ENCODE results near the gene RALGPS2.
"Not testable (repeated sequence)": the region's sequence is repeated elsewhere in the genome, so short reads cannot be mapped to it uniquely, and the experiment has no call there.

RALGPS2 gene

GRCh38 chr1:178941849-178942248 lies 216.8 kb downstream of the RALGPS2 start:
- DNase-seq (ENCODE audit: low read depth, low spot score), result no peak

- no peak for DNase-seq (ENCODE audit: low read depth, low spot score)
Observed at GRCh38 chr1:178942285-178943198, 217.5 kb downstream of the RALGPS2 start.

DNA sequence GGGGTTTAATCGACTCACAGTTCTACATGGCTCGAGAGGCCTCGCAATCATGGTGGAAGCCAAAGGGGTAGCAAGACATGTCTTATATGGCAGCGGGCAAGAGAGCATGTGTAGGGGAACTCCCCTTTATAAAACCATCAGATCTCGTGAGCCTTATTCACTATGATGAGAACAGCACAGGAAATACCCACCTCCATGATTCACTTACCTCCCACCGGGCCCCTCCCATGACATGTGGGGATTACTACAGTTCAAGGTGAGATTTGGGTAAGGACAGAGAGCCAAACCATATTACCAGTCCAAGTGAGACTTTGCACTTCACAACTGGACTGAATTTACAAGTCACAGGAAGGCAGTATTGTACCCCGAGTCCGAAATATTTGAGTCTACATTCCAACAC lies 219.7 kb downstream of the RALGPS2 start:
- no peak for DNase-seq (ENCODE audit: low read depth, low spot score)

DNA sequence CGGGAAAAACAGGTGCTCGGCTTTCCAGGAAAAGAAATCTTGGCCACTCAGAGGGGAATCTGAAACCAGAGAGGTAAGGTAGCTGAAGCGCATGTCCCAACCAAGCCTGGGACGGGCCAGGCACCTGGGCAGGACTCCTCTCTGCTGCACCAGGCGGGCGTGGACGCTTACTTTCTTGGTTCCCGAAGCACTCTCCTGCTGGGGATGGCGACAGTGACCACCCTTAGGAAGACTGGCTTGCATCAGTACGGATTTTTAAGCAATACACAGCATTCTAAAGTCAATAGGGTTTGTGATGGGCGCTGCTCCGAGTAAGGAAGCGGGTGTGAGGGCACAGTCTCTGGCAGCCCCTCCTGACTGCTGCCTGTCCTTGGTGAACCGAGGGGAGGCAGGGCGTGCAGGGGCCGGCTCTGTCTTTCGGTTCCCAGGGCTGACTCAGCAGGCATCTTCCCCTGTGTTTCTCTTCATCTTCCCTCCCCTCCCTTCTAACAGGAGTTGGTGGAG lies 220.8 kb downstream of the RALGPS2 start:
- DNase-seq (ENCODE audit: low read depth, low spot score), result no peak

GRCh38 chr1:178946416-178946815 lies 221.4 kb downstream of the RALGPS2 start:
- DNase-seq (ENCODE audit: low read depth, low spot score), result no peak

DNA sequence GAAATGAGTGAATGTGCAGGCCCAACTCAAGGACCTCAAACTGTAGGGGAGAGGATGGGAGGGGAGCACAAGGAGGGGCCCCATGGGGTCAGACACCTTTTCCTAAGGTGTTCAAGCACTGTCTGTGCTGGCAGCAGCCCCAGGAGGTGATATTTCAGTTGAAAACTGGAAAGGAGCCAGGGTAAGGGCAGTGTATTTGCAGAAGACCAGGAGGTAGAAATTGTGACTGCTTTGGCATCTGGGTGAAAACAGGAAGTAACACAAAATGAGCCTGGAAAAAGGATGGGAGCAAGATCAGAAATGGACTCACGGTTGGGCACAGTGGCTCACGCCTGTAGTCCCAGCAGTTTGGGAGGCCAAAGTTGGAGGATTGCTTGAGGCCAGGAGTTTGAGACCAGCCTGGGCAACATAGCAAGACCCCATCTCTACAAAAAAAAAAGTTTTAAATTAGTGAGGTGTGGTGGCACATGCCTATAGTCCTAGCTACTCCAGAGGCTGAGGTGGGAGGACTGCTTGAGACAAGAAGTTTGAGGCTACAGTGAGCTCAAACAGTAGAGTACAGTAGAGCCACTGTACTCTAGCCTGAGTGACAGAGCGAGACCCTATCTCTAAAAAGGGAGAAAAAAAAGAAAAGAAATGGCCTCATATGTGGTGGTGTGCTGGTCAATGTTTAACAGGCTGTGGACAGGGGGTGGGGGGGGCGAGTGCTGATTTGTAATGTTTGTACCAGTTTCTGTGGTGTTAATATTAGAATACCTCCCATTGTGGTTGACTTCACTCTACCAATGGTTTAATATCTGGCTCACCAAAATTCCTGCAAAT lies 222.0 kb downstream of the RALGPS2 start:
- no peak for DNase-seq (ENCODE audit: low read depth, low spot score)

DNA sequence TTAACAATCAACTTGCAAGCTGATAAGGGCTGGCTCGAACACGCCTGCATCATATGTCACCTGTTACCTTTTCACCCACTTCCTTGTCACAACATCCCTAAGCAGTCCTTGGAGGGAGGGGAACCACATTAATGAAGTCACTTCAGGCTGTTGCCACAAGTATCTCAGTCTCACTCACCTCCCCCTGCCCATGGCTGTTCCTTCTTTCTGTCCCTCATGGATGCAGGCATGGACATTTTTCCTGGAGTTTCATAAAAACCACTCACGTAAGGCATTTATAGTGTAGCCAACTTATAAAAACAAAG lies 222.6 kb downstream of the RALGPS2 start:
- no peak for DNase-seq (ENCODE audit: low read depth, low spot score)

DNA sequence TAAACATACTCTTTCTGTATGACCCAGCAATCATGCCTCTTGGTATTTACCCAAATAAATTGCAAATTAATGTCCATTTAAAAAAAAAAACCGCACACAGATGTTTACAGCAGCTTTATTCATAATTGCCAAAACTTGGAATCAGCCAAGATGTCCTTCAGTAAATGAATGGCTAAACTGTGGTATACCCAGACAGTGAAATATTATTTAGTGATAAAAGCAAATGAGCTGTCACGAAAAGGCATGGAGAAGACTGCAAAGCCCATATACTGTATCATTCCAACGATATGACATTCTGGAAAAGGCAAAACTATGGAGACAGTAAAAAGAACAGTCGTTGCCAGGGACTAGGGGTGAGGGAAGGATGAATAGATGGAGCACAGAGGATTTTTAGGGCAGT lies 223.6 kb downstream of the RALGPS2 start:
- no peak for DNase-seq (ENCODE audit: low read depth, low spot score)

DNA sequence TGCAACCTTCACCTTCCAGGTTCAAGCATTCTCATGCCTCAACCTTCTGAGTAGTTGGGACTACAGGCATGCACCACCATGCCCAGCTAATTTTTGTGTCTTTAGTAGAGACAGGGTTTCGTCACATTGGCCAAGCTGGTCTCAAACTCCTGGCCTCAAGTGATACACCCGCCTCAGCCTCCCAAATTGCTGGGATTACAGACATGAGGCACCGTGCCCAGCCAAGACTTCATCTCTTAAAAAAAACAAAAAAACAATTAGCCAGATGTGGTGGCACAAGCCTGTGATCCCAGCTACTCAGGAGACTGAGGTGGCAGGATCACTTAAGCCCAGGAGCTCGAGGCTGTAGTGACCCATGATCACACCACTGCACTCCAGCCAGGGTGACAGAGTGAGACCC lies 224.8 kb downstream of the RALGPS2 start:
- not testable (repeated sequence) for DNase-seq (ENCODE audit: low read depth, low spot score)

GRCh38 chr1:178951600-178951999 lies 226.6 kb downstream of the RALGPS2 start:
- DNase-seq (ENCODE audit: low read depth, low spot score), result no peak

DNA sequence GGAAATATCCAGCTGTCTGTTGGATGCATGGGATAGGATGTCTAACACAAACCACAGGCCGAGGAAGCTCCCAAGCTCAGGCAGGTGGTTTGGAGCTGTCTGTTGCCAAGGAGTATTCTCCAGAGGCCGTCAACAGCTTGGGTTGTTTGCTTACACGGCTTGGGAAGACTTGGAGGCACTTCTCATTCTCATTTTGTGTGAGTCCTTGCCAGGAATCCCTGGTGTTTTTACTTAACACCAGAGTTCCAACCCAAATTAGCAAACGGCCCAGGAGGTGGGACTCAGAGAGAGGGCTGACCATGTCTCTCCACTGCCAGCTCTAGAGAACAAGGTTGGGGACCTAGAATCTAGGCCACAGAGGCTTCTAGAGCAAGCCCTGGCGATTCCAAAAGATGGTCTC lies 228.0 kb downstream of the RALGPS2 start:
- no peak for DNase-seq (ENCODE audit: low read depth, low spot score)

- DNase-seq (ENCODE audit: low read depth, low spot score), result no peak
Observed at GRCh38 chr1:178953538-178954324, 228.7 kb downstream of the RALGPS2 start.

- DNase-seq (ENCODE audit: low read depth, low spot score), result no peak
Observed at GRCh38 chr1:178954325-178954690, 229.3 kb downstream of the RALGPS2 start.

- DNase-seq (ENCODE audit: low read depth, low spot score), result no peak
Observed at GRCh38 chr1:178954937-178955336, 229.9 kb downstream of the RALGPS2 start.

- DNase-seq (ENCODE audit: low read depth, low spot score), result no peak
Observed at GRCh38 chr1:178955391-178955954, 230.4 kb downstream of the RALGPS2 start.

GRCh38 chr1:178958491-178958890 lies 233.4 kb downstream of the RALGPS2 start:
- no peak for DNase-seq (ENCODE audit: low read depth, low spot score)

DNA sequence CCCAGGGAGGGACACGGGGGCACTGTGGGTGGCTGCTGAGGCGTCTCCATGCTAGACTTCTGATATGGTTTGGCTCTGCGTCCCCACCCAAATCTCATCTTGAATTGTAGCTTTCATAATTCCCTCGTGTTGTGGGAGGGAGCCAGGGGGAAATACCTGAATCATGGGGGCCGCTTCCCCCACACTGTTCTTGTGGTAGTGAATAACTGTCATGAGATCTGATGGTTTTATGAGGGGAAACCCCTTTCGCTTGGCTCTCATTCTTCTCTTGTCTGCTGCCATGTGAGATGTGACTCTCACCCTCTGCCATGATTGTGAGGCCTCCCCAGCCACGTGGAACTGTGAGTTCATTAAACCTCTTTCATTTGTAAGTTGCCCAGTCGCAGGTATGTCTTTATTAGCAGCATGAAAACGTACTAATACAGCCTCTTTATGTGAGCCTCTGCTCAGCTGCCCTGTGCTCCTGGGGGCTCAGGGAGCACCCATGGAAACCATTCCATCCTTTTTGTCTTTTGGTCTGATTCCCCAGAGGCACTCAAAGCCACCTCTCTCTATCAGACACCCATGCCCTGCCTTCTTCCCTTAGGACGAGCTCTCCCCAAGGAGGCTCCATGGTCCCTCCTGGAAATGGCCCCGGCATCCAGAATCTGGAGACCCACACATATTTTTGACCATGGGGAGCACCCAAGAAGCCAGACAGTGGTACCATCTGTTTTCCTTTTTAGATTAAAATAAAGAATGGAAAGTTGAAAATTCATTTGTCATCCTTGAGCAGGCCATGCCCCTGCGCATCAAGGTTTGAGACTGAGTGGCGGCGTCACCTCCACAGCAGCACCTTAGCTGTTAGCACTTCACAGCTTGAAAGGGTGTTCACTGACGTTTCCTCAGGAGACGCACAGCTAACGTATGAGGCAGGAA lies 234.8 kb downstream of the RALGPS2 start:
- DNase-seq (ENCODE audit: low read depth, low spot score), result no peak

DNA sequence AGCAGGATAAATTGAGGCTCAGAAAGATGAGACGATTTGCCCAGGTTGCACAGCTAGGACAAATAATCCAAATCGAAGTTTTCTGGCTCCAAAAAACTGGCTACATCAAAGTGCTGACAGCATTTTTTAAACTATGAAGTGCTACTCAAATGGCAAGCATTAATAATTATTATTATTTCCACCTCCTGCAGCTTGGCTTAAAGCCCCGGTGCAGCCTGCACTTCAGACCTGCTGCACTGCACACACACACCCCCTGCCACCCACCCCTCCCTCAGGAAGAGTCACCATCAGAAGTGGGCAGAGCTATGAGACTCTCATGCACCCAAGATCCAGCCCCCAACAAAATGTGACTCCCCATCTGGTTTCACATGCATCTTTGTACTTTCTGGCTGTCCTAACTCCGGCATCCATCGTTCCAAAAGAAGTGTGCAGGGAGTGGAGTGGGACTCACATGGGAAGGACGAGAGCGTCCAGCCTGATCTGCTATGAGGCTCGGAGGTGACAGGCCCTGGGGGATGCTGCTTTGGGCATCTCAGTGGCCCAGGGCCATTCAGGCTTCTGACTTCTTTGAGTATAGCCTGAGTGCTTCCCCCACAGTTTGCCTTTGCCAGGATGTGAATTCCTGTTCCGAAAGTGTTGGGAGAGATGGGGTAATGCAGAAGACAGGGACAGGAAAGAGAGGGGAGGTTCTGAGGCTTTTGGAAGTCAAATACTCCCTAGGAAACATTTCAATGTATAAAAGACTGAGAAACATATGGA lies 235.6 kb downstream of the RALGPS2 start:
- DNase-seq (ENCODE audit: low read depth, low spot score), result no peak

GRCh38 chr1:178961331-178961730 lies 236.3 kb downstream of the RALGPS2 start:
- no peak for DNase-seq (ENCODE audit: low read depth, low spot score)

GRCh38 chr1:178961868-178962267 lies 236.8 kb downstream of the RALGPS2 start:
- DNase-seq (ENCODE audit: low read depth, low spot score), result no peak

Data from activated CD4-positive, CD25-positive, alpha-beta regulatory T cell treated with anti-CD3 and anti-CD28 coated beads, Interleukin-2, amount 50 U/mL, for 16 hours (primary cell).